Middle frontal gyrus (tissue), 1 donor: ENCODE data around the gene B3GNT2.

ENCODE experiments used
- DNase-seq: peaks from one replicate; pipeline ENCODE4 v3.0.0-alpha.2; 2015; ENCODE audit warnings: low spot score; ENCODE audit errors: extremely low spot score

B3GNT2 gene

GRCh38 chr2:62204998-62205496 is 9.1 kb downstream of the B3GNT2 start:
- DNase-seq = no peak

- DNase-seq = no peak
Measured at GRCh38 chr2:62205554-62205953, 9.6 kb downstream of the B3GNT2 start.

GRCh38 chr2:62206024-62206423 is 10.1 kb downstream of the B3GNT2 start:
- DNase-seq = no peak

GRCh38 chr2:62207491-62207890 is 11.6 kb downstream of the B3GNT2 start:
- DNase-seq = no peak

- no peak for DNase-seq
Measured at GRCh38 chr2:62208074-62208757, 12.3 kb downstream of the B3GNT2 start.

GRCh38 chr2:62208758-62209114 is 12.8 kb downstream of the B3GNT2 start:
- DNase-seq = no peak

GRCh38 chr2:62209427-62209991 is 13.6 kb downstream of the B3GNT2 start:
- no peak for DNase-seq

- no peak for DNase-seq
Measured at GRCh38 chr2:62215306-62216064, 19.6 kb downstream of the B3GNT2 start.

- no peak for DNase-seq
Measured at GRCh38 chr2:62216113-62216512, 20.2 kb downstream of the B3GNT2 start.

GRCh38 chr2:62216616-62217015 is 20.7 kb downstream of the B3GNT2 start:
- DNase-seq = no peak

GRCh38 chr2:62217421-62217820 is 21.5 kb downstream of the B3GNT2 start:
- no peak for DNase-seq

- DNase-seq = no peak
Measured at GRCh38 chr2:62217970-62218369, 22.1 kb downstream of the B3GNT2 start.

- no peak for DNase-seq
Measured at GRCh38 chr2:62219407-62220159, 23.7 kb downstream of the B3GNT2 start.

- DNase-seq = no peak
Measured at GRCh38 chr2:62221141-62221540, 25.2 kb downstream of the B3GNT2 start.

GRCh38 chr2:62222171-62222570 is 26.3 kb downstream of the B3GNT2 start:
- DNase-seq = no peak

GRCh38 chr2:62222674-62223073 is 26.8 kb downstream of the B3GNT2 start:
- no peak for DNase-seq

- no peak for DNase-seq
Measured at GRCh38 chr2:62224976-62225375, 29.1 kb downstream of the B3GNT2 start.

GRCh38 chr2:62227386-62228075 is 31.6 kb downstream of the B3GNT2 start:
- no peak for DNase-seq

- DNase-seq = no peak
Measured at GRCh38 chr2:62229082-62229605, 33.2 kb downstream of the B3GNT2 start.

GRCh38 chr2:62231541-62231940 is 35.6 kb downstream of the B3GNT2 start:
- DNase-seq = no peak
